GF-D8 (cell line): ENCODE results near the gene SERINC2.
A peak's percentile ranks its signal among the peaks of the same experiment; 100 is the strongest.
"Not testable (repeated sequence)": the region's sequence is repeated elsewhere in the genome, so short reads cannot be mapped to it uniquely, and the experiment has no call there.

Experiments used
- DNase-seq: peaks from one replicate; lab custom pipeline; 2025; lab: John Stamatoyannopoulos, UW

Gene SERINC2

DNA sequence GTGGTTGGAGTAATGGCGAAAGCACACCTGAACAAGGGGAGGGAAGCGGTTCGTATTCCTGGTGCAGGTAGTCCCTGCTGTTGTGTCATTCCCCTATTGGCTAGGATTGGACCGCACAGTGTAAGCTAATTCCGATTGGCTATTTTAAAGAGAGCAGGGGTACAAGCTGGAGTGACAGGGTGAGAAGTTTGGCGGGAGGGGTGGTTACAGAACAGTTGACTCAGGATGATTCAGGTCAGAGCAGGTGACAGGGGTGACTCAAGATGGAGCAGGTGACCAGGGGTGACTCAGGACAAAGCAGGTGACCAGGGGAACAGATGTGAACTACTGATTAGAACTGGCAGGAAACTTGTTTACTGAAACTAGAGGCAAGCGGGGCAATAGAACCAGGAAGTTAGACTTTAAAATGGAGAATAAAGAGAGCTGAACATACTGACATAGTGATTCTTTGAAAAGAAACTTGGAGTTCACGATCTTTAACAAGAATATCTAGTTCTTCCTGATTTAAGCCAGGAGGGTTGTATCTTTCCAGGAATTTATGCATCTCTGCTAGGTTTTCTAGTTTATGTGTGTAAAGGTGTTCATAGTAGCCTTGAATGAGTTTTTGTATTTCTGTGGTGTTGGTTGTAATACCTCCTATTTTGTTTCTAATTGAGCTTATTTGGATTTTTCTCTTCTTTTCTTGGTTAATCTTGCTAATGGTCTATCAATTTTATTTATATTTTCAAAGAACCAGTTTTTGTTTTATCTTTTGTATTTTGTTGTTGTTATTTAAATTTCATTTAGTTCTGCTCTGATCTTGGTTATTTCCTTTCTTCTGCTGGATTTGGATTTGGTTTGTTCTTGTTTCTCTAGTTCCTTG, 58.7 kb downstream of the SERINC2 start:
- DNase-seq, result peak; percentile 48

DNA sequence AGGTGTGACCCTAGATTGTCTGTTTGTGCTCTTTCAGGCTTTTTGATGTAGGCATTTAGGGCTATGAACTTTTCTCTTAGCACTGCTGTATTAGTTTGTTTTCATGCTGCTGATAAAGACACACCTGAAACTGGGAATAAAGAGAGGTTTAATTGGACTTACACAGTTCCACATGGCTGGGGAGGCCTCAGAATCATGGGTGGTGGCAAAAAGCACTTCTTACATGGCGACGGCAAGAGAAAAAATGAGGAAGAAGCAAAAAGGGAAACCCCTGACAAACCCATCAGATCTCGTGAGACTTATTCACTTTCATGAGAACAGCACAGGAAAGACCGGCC, 59.3 kb downstream of the SERINC2 start:
- peak; percentile 43 for DNase-seq

DNA sequence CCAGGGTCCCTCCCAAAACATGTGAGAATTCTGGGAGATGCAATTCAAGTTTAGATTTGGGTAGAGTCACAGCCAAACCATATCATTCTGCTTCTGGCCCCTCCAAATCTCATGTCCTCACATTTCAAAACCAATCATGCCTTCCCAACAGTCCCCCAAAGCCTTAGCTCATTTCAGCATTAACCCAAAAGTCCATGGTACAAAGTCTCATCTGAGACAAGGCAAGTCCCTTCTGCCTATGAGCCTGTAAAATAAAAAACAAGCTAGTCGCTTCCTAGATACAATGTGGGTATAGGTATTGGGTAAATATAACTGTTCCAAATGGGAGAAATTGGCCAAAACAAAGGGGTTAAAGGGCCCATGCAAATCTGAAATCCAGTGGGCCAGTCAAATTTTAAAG, 59.7 kb downstream of the SERINC2 start:
- not testable (repeated sequence) for DNase-seq

DNA sequence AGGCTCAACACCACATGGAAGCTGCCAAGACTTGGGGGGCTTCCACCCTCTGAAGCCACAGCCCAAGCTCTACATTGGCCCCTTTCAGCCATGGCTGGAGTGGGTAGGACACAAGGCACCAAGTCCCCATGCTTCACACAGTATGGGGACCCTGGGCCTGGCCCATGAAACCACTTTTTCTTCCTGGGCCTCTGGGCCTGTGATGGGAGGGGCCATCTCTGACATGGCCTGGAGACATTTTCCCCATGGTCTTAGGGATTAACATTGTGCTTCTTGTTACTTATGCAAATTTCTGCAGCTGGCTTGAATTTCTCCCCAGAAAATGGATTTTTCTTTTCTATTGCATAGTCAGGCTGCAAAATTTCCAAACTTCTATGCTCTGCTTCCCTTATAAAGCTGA, 60.5 kb downstream of the SERINC2 start:
- not testable (repeated sequence) for DNase-seq

DNA sequence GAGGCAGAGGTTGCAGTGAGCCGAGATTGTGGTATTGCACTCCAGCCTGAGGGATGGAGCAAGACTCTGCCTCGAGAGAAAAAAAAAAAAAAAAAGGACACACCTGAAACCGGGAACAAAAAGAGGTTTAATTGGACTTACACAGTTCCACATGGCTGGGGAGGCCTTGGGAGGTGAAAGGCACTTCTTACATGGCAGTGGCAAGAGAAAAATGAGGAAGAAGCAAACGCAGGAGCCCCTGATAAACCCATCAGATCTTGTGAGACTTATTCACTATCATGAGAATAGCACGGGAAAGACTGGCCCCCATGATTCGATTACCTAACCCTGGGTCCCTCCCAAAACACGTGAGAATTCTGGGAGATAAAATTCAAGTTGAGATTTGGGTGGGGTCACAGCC, 61.6 kb downstream of the SERINC2 start:
- DNase-seq, result not testable (repeated sequence)

DNA sequence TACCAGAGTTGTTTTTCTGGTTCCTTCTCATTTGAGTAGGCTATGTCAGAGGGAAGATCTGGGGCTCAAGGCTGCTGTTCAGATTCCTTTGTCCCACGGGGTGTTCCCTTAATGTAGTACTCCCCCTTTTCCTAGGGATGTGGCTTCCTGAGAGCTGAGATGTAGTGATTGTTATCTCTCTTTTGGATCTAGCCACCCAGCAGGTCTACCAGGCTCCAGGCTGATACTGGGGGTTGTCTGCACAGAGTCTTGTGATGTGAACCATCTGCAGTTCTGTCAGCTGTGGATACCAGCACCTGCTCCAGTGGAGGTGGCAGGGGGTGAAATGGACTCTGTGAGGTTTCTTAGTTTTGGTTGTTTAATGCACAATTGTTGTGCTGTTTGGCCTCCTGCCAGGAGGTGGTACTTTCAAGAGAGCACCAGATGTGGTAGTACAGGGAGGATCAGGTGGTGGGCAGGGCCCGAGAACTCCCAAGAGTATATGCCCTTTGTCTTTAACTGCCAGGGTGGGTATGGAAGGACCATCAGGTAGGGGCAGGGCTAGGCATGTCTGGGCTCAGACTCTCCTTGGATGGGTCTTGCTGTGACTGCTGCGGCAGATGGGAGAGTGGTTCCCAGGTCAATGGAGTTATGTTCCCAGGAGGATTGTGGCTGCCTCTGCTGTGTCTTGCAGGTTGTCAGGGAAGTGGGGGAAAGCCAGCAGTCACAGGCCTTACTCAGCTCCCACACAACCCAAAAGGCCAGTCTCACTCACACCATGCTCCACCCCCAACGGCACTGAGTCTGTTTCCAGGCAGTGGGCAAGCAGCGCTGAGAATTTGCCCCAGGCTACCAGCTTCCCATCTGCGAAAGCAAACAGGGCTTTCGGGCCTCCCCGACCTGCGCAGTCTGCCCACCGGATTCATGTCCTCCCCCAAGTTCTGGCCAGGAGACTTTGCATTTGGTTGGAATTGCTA, 64.2 kb downstream of the SERINC2 start:
- peak; percentile 64 for DNase-seq

DNA sequence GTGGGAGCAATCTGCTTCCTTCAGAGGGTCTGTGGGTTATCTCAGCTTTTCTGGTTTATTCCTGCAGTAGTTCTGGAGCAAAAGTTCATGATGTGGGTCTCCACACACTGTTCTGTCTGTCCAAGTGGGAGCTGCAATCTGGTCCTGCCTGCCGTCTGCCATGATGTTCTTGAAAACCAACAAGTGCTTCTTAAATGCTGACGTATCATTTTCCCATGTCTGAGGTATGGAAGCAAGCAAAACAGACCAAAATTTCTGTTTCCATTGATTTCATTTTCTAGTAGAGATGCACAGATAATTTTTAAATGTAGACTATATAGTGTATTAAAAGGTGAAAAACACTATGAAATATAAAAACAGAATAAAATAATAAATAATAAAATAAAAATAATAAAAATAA, 65.2 kb downstream of the SERINC2 start:
- no peak for DNase-seq

DNA sequence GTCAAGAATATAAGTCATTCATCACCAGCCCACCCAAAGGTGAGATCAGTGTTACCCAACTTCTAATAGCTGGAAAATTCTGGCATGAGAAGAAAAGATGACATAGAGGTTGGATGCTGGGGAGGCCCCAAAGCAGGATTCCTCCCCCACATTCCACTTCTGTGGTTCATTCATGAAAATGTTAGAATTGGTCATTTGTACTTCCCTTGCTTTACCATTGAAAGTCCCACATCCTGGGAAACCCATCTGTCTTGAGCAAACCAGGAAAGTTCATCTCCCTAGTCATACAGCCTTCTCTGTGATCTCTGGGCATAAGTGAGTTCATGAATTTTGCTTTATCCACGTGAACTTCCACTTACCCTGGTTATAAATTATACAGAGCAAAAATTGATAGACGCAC, 66.8 kb downstream of the SERINC2 start:
- DNase-seq, result no peak

DNA sequence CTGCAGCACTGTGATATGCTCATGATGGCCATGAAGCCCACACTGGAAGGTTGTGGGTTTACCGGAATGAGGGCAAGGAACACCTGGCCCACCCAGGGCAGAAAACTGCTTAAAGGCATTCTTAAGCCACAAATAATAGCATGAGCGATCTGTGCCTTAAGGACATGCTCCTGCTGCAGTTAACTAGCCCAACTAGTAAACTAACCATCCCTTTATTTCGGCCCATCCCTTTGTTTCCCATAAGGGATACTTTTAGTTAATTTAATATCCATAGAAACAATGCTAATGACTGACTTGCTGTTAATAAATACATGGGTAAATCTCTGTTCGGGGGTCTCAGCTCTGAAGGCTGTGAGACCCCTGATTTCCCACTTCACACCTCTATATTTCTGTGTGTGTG, 67.4 kb downstream of the SERINC2 start:
- DNase-seq, result not testable (repeated sequence)

DNA sequence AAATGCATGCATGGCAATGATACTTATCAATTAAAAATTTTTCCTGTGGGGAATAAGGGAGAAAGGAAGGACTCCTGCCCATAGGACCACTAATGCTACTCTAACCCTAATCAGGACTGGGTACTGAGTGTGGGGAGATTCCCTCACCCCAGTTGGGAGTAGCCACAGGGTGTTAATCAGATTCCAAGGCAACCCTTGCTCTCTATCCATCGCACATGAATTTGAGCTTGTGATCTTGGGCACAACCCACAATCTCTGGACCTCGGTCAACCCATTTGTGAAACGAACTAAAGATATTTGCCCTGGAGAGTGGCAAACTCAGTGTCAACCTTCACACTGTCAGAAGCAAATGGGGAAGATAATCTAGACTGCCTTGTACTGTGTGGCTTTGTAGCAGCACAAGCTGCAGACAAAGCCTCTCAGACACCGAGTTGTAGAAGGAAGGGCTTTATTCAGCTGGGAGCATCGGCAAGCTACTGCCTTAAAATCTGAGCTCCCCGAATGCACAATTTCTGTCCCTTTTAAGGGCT, 69.5 kb downstream of the SERINC2 start:
- peak; percentile 54 for DNase-seq

DNA sequence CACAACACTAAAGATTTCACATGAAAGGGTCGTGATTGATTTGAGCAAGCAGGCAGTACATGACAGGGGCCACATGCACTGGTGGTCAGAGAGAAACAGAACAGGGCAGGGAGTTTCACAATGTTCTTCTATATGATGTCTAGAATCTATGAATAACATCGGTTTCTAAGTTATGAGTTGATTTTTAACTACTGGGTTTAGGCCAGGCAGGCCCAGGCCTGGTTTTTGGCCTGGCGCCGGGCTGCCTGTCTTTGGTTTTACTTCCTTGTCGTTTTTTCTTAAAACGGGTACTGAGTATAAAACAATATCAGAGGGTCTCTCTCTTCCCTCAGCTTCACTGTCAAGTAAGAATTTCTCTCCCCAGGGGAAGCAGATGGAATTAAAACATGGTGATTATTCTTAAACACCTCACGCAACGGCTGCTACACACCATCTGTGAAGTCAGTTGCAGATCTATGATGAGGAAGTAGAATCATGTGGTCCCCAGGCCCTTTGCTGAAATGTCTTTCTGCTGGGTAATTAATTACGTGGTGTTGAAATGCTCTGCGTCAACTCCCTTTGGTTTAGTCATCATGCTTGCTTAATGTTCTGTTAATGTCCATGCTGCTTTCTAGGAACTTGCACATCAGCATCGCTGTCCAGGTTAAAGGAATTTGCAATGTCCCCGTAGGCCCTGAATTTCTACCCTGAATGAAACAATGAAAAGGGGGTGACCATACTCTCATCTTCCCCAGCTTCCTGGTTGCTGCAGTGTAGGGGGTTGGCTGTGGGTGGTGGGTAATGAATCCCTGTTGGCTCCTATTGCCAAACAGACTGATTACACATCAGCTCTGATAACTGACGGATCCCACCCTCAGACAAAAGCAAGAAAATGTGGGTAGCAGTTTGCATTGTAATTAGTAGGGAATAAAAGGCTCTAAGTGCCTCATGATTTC, 70.3 kb downstream of the SERINC2 start:
- peak; percentile 99 for DNase-seq
